Psoas muscle (tissue), 8 donors: ENCODE data around the gene ALK. TPM values are rescaled to one million over a fixed set of nuclear protein-coding genes. Genes with fewer than 3 reads are reported as not detected.

ENCODE experiments used
- ATAC-seq, 4 donors: fragments of 200-7000 bp; cut with Tn5 transposase; one replicate each; pipeline ENCODE4 v1.9.1; 2020; ENCODE audit warnings: moderate library complexity in 3 of 4, mild to moderate bottlenecking in 2 of 4
- DNase-seq, 2 donors: peaks; one replicate each; pipeline ENCODE4 v3.0.0-alpha.2; 2020
- H3K27ac ChIP-seq: fragments of 200-600 bp; one replicate; pipeline ENCODE4 v1.8.0; 2022
- H3K27me3 ChIP-seq, 3 donors: fragments of 200-600 bp in 1 of 3; one replicate each; pipeline versions ENCODE4 v1.6.1 to v1.8.0; 2013 to 2022; ENCODE audit warnings: low read length in 2 of 3, mild to moderate bottlenecking in 2 of 3, moderate library complexity in 1 of 3; ENCODE audit not compliant: insufficient read depth in 3 of 3
- H3K36me3 ChIP-seq, 2 donors: fragments of 200-600 bp in 1 of 2; one replicate each; pipeline versions ENCODE4 v1.6.1 to v1.8.0; 2013 to 2022; ENCODE audit warnings: low read depth in 1 of 2, mild to moderate bottlenecking in 1 of 2, moderate library complexity in 1 of 2; ENCODE audit not compliant: insufficient read depth in 1 of 2
- H3K4me1 ChIP-seq: fragments of 200-600 bp; one replicate; pipeline ENCODE4 v1.8.0; 2022
- H3K4me3 ChIP-seq: fragments of 200-600 bp; one replicate; pipeline ENCODE4 v1.8.0; 2022; ENCODE audit warnings: mild to moderate bottlenecking
- H3K9me3 ChIP-seq: fragments of 200-600 bp; one replicate; pipeline ENCODE4 v1.8.0; 2022
- WGBS, 3 donors: extraction: QIAGEN DNeasy Blood & Tissue Kit; methylation state at CpG; one replicate each; pipeline versions ENCODE4 v1.1.6 to v1.1.7; 2013; 5-methylcytosine and 5-hydroxymethylcytosine counted together
- intact Hi-C, 2 donors: fragments of 100-400 bp; cut with DNase I; formaldehyde crosslinking; loops; one replicate each; pipeline versions ENCODE4 v1.11.0 to v1.14.2; 2022
- polyA plus RNA-seq, 3 donors: library from polyadenylated mRNA; stranded (reverse); fragments of 200-250 nt; gene quantifications; one replicate each; pipeline ENCODE4 v1.2.3, GENCODE V29; 2013
- total RNA-seq, 4 donors: library from RNA; stranded (reverse); fragmentation: NEBNext Ultra II Directional in 2 of 4; extraction: Animal tissue kit (Norgen Biotek cat#: 25700) in 2 of 4; gene quantifications; one replicate each; pipeline versions ENCODE4 v1.2.1 to v1.2.4, GENCODE V29; 2021 to 2023
- TF ChIP-seq, protein P1 (sequence below): fragments of 200-600 bp; IDR thresholded peaks from one replicate; pipeline ENCODE4 v1.8.0; 2022; ENCODE audit warnings: antibody characterized with exemption
- donor health status: healthy with polysubstance abuse.
- donor health status: DM: no; HTN: no; CAD: no; lungs with moderate emphysema.
- donor health status: Bipolar disorder and iron deficiency.
- donor health status: healthy.
- donor health status: DM: yes; HTN: yes; CAD: no.
- donor health status: DM: no; HTN: no; CAD: no.
- donor health status: DM: no; HTN: no; CAD: no.
- donor health status: DM: yes; HTN: yes; CAD: no.

Gene ALK
- total and polyA plus RNA-seq, 7 donors: 0.03 to 0.32 (median 0.08) TPM; not detected in 2

GRCh38 chr2:29803537-29803936, 117.8 kb downstream of the ALK start:
- WGBS, 3 donors: 92 to 93% (median 92%) methylated on average over 4 of the region's 4 CpGs
- no peak overlapping the region for H3K27ac ChIP-seq
- no peak for DNase-seq
- no peaks in the 10 kb centered on the region for H3K4me1 ChIP-seq
- H3K4me3 ChIP-seq: no peak overlapping the region
- no peak for ATAC-seq
- peaks cover 0 to 5% (median 0%) of the 10 kb centered on the region in 3 donors for H3K27me3 ChIP-seq
- no peaks in the 10 kb centered on the region for H3K36me3 ChIP-seq
- intact Hi-C loops: no loop called here
- TF ChIP-seq, protein P1, sequence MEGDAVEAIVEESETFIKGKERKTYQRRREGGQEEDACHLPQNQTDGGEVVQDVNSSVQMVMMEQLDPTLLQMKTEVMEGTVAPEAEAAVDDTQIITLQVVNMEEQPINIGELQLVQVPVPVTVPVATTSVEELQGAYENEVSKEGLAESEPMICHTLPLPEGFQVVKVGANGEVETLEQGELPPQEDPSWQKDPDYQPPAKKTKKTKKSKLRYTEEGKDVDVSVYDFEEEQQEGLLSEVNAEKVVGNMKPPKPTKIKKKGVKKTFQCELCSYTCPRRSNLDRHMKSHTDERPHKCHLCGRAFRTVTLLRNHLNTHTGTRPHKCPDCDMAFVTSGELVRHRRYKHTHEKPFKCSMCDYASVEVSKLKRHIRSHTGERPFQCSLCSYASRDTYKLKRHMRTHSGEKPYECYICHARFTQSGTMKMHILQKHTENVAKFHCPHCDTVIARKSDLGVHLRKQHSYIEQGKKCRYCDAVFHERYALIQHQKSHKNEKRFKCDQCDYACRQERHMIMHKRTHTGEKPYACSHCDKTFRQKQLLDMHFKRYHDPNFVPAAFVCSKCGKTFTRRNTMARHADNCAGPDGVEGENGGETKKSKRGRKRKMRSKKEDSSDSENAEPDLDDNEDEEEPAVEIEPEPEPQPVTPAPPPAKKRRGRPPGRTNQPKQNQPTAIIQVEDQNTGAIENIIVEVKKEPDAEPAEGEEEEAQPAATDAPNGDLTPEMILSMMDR: no peak
- H3K9me3 ChIP-seq: no peaks in the 10 kb centered on the region

- Histone ChIP-seq H3K27ac (no peak overlapping the region), H3K27me3 (peaks cover 0 to 5% (median 0%) of the 10 kb centered on the region in 3 donors), H3K4me3 (no peak overlapping the region), H3K36me3 (no peaks in the 10 kb centered on the region), H3K4me1 (no peaks in the 10 kb centered on the region), H3K9me3 (no peaks in the 10 kb centered on the region)
- TF ChIP-seq, protein P1: no peak
- 23 to 57% (median 23%) methylated on average over 1 of the region's 1 CpG for WGBS, 3 donors
- no peak for DNase-seq
- no peak for ATAC-seq
- intact Hi-C loops: no loop called here
Measured at GRCh38 chr2:29802986-29803385, 118.4 kb downstream of the ALK start.

DNA sequence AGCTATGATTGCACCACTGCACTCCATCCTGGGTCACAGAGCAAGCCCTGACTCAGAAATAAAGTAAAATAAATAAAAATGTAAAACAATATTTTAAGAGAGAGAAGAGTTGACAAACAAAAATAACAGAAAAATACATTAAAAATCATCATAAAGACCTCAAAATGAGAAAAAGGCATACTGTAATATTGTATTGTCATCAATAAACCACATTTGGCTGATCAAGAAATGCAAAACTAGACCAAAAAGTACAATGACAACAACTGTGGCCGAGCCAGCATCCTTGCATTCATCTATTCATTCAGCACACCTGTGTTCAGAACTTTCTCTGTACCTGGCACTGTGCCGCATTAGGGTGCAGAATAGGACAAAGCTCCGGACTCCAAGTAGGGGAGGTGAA, 121.8 kb downstream of the ALK start:
- no peaks in the 10 kb centered on the region for H3K36me3 ChIP-seq
- intact Hi-C loops: no loop called here
- ATAC-seq: no peak
- TF ChIP-seq, protein P1: no peak
- WGBS, 3 donors: 89 to 98% (median 94%) methylated on average over 3 of the region's 3 CpGs
- H3K4me3 ChIP-seq: no peak overlapping the region
- H3K4me1 ChIP-seq: no peaks in the 10 kb centered on the region
- H3K27ac ChIP-seq: no peak overlapping the region
- H3K9me3 ChIP-seq: no peaks in the 10 kb centered on the region
- peaks cover 0 to 5% (median 0%) of the 10 kb centered on the region in 3 donors for H3K27me3 ChIP-seq
- DNase-seq: no peak

- H3K4me1 ChIP-seq: no peaks in the 10 kb centered on the region
- H3K9me3 ChIP-seq: no peaks in the 10 kb centered on the region
- no peak overlapping the region for H3K4me3 ChIP-seq
- WGBS, 3 donors: 61 to 86% (median 64%) methylated on average over 3 of the region's 3 CpGs
- ATAC-seq (no peak), DNase-seq (no peak)
- intact Hi-C loops: no loop called here
- H3K36me3 ChIP-seq: no peaks in the 10 kb centered on the region
- peaks cover 0 to 5% (median 0%) of the 10 kb centered on the region in 3 donors for H3K27me3 ChIP-seq
- TF ChIP-seq, protein P1: no peak
- H3K27ac ChIP-seq: no peak overlapping the region
Measured at GRCh38 chr2:29797916-29798315, 123.5 kb downstream of the ALK start.

- ATAC-seq (no peak), DNase-seq (no peak)
- TF ChIP-seq, protein P1: no peak
- H3K27me3 ChIP-seq: peaks cover 0 to 5% (median 0%) of the 10 kb centered on the region in 3 donors
- H3K4me3 ChIP-seq: no peak overlapping the region
- no peak overlapping the region for H3K27ac ChIP-seq
- WGBS, 3 donors: 41 to 52% (median 43%) methylated on average over 4 of the region's 4 CpGs
- no peaks in the 10 kb centered on the region for H3K9me3 ChIP-seq
- intact Hi-C loops: no loop called here
- no peaks in the 10 kb centered on the region for H3K4me1 ChIP-seq
- H3K36me3 ChIP-seq: no peaks in the 10 kb centered on the region
Measured at GRCh38 chr2:29796446-29796845, 124.9 kb downstream of the ALK start.
